GM19193 (cell line): ENCODE results near the gene PROX2.

Source experiments
- POLR2A ChIP-seq: IDR thresholded peaks from 4 replicates; pipeline ENCODE4 v1.6.1; 2011; ENCODE audit not compliant: insufficient read depth, insufficient read length; ENCODE audit errors: extremely low read depth

PROX2 gene

GRCh38 chr14:74846968-74847665 is 28.8 kb downstream of the PROX2 start:
- no peak for TF ChIP-seq POLR2A

GRCh38 chr14:74846168-74846567 is 29.8 kb downstream of the PROX2 start:
- no peak for TF ChIP-seq POLR2A

GRCh38 chr14:74843653-74844052 is 32.3 kb downstream of the PROX2 start:
- no peak for TF ChIP-seq POLR2A

GRCh38 chr14:74841230-74842207 is 34.4 kb downstream of the PROX2 start:
- TF ChIP-seq POLR2A, result no peak

GRCh38 chr14:74840603-74841030 is 35.3 kb downstream of the PROX2 start:
- no peak for TF ChIP-seq POLR2A

GRCh38 chr14:74838166-74838565 is 37.8 kb downstream of the PROX2 start:
- TF ChIP-seq POLR2A, result no peak

- no peak for TF ChIP-seq POLR2A
Observed at GRCh38 chr14:74836251-74836960, 39.5 kb downstream of the PROX2 start.

- no peak for TF ChIP-seq POLR2A
Observed at GRCh38 chr14:74835645-74836250, 40.2 kb downstream of the PROX2 start.

- no peak for TF ChIP-seq POLR2A
Observed at GRCh38 chr14:74834692-74835392, 41.1 kb downstream of the PROX2 start.

GRCh38 chr14:74832849-74833248 is 43.1 kb downstream of the PROX2 start:
- no peak for TF ChIP-seq POLR2A

- TF ChIP-seq POLR2A, result no peak
Observed at GRCh38 chr14:74829251-74829650, 46.7 kb downstream of the PROX2 start.

- no peak for TF ChIP-seq POLR2A
Observed at GRCh38 chr14:74826574-74826973, 49.4 kb downstream of the PROX2 start.
